GM04504 (cell line): Measurements from ENCODE around the gene ATP6V1F.

Experiments
- DNase-seq: peaks from one replicate; pipeline ENCODE4 v3.0.0-alpha.2; 2012; ENCODE audit warnings: low read depth

The ATP6V1F gene

DNA sequence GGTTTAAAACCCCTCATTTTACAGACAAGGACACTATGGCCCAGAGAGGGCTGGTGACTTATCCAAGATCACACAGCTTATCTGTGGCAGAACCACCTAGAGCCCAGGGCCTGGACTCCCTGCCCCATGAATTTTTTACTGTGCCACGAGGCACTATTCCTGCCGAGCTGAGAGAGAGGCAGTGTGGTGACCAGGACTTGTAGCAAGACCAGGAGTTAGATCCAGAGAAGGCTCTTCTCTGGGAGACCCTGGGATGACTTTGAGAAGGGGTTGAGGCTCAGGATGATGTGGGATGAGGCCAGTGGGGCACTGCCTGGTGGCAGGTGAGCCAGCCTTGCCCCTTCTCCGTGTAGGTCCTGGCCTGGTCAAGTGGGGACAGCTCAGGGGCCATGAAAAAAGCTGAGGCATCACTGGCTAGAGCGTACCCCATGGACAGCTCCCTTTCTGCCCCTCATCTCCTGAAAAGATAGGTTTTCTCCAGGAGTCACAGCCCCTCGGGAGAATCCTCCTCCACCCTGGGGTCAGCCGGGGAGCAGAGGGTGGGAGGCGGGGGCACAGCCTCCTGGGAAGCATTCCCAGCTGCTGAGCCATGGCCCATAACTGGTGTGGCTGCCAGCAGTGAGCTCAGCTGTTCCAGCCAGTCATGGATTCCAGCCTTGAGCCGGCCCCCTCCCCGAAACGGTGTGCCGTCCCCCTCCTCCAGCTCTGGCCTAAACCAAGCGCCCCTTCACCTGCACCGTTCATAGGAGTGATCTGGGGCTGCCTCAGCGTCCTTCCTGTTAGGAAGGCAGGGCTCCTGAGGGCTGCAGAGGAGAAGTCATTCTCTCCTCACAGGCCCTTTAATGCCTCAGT is 26.6 kb upstream of the ATP6V1F start:
- no peak for DNase-seq

DNA sequence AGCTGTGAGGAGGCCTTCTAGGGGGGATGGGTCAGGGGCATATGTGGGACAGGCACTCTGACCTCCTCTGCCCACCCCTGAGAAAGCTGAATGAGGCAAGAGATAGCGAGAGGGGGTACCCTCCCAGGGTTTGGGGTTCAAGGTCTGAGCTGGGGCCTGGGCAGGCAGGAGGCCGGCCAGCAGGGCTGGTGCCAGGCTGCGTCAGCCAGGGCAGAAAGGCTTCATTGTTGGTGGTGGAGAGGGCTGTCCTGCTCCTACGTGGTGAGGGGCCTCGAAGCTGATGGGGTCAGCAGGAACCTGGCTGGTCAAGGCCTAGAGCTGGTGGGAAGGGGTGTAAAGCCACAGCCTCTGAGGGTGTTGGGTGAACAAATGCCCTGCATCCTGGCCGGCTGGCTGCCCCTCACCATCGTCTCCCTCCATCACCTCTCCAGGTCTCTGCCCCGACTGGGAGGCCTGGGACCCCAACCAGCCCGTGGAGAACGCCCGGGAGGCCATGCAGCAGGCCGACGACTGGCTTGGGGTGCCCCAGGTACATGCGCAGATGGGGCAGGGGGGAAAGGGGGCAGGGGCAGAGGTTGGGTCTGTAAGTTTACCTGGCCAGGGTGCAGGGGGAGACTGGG is 25.8 kb upstream of the ATP6V1F start:
- no peak for DNase-seq

GRCh38 chr7:128837521-128837921 is 25.1 kb upstream of the ATP6V1F start:
- DNase-seq = no peak

- DNase-seq = no peak
These were observed 24.4 kb upstream of the ATP6V1F start for GRCh38 chr7:128838109-128838779.

DNA sequence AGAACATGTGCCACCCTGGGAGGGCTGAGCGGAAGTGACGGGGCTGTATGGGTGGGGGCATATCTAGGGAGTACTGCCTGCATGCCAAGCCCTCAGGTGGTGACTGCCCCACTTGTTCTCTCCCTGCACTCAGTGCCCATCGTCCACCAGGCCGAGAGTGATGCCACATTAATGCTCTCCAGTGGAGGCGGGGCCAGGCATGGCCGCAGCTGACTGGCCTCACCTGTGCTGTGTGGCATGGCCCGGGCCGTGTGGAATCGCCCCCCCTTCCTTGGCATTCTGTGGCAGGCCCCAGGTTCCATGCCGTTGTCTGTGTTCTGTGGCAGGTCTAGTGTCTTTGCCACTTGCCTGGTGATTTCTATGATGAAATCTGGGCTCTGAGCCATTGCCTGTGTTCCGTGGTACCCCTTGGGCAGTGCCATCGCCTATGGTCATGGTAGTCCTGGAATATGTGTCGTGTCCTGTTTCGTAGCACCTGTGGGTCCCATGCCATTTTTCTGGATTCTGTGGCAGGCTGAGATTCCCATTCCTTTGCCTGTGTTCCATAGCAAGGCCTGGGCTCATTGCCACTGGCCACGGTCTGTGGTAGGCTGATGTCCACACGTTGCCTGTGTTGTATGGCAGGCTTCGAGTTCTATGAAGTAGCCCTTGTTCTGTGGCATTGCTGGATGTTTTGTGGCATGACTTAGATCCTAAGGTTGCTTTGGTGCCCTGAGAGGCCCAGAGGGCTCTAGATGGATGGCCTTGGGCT is 23.5 kb upstream of the ATP6V1F start:
- no peak for DNase-seq

- DNase-seq = no peak
These were observed 22.9 kb upstream of the ATP6V1F start for GRCh38 chr7:128839751-128840177.

DNA sequence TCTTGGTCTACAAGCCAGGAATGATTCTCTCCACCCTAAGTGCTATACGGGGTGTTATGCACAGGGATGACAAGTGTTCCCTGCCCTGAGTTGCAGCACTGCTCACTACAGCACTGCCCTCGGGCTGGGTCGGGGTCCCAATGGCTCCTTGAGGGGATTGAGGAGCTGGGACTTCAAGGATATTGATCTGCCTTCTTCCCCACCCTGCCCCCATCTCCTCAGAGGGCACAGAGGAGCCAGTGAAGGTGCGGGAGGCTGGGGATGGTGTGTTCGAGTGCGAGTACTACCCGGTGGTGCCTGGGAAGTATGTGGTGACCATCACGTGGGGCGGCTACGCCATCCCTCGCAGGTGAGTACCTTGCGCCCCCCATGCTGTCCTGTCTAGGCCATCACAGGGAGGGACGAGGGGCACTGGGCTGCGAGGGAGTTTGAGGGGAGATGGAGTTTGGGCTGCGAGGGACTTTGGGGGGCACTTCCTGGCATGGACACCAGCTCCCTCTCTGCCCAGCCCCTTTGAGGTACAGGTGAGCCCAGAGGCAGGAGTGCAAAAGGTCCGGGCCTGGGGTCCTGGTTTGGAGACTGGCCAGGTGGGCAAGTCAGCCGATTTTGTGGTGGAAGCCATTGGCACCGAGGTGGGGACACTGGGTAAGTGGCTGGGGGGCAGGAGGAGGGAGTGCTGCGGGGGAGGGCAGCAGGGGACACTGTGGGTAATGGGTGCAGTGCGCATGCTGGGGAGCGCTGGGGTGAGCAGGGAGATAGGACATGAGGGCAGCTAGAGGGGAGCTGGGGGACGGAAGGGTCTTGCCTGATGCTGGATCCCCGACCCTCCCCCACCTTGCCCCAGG is 22.1 kb upstream of the ATP6V1F start:
- no peak for DNase-seq

GRCh38 chr7:128841171-128841690 is 21.4 kb upstream of the ATP6V1F start:
- DNase-seq = no peak

GRCh38 chr7:128841921-128842673 is 20.6 kb upstream of the ATP6V1F start:
- DNase-seq = no peak

DNA sequence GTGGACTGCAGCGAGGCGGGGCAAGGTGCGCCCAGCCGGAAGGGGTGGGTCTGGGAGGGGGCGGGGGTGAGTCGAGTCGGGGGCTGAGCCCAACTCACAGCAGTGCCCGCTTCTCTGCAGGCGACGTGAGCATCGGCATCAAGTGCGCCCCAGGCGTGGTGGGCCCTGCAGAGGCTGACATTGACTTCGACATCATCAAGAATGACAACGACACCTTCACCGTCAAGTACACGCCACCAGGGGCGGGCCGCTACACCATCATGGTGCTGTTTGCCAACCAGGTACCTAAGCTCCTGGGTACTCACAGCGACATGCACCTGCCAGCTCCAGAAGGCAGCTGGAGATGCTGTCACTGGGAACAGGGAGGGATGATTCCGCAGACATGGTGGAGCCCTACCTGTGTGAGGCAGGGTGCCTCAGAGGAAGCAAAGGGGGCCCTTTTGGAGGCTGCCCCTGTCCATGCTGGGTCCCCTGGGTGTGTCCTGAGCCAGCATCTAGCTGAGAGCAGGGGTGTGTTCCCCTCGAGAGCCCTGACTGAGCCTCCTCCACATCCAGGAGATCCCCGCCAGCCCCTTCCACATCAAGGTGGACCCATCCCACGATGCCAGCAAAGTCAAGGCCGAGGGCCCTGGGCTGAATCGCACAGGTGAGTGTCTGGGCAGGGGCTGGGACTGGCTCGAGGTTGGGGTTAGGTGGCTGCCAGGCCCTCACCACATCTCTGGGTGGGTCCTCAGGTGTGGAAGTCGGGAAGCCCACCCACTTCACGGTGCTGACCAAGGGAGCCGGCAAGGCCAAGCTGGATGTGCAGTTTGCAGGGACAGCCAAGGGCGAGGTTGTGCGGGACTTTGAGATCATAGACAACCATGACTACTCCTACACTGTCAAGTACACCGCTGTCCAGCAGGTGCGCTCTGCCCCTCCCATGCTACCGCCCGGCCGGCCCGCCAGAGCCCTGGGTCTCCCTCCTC is 19.7 kb upstream of the ATP6V1F start:
- DNase-seq = no peak

DNA sequence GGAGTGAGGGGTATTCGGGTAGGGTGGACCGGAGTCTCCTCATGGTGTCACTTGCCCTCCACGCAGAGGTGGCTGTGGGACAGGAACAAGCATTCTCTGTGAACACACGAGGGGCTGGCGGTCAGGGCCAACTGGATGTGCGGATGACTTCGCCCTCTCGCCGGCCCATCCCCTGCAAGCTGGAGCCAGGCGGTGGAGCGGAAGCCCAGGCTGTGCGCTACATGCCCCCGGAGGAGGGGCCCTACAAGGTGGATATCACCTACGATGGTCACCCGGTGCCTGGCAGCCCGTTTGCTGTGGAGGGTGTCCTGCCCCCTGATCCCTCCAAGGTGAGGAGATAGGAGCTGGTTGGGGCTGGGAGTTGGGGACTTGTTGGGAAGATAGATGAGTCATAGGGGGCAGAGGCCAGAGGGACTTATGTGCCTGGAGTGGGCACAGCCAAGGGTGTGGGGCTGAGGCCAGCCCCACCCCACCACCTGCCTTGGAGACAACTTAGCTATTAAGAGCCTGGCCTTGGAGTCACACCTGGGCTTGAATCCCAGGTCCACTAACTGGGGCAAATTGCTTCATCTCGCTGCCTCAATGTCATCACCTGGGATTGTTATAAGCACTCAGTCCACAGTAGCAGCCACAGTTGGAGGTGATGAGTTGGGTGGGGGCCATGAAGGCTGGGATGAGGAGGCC is 18.6 kb upstream of the ATP6V1F start:
- DNase-seq = no peak

- DNase-seq = no peak
These were observed 17.8 kb upstream of the ATP6V1F start for GRCh38 chr7:128844777-128845311.

- DNase-seq = no peak
These were observed 17.2 kb upstream of the ATP6V1F start for GRCh38 chr7:128845475-128845874.

GRCh38 chr7:128845987-128846386 is 16.7 kb upstream of the ATP6V1F start:
- DNase-seq = no peak

GRCh38 chr7:128846781-128847444 is 15.7 kb upstream of the ATP6V1F start:
- DNase-seq = no peak

DNA sequence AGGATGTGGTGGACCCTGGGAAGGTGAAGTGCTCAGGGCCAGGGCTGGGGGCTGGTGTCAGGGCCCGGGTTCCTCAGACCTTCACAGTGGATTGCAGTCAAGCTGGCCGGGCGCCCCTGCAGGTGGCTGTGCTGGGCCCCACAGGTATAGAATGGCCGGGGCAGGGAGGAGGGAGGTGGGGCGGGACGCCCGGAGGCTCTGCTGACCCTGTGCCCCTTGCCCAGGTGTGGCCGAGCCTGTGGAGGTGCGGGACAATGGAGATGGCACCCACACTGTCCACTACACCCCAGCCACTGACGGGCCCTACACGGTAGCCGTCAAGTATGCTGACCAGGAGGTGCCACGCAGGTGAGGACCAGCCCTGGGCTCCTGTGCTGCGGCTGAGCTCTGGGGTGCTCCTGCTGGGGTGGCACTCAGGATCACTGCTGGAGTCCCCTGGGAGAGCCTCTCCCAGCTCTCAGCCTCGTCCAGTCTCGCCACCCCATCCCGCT is 14.9 kb upstream of the ATP6V1F start:
- no peak for DNase-seq
